Measurements from ENCODE around the gene SAA2. TPM values are rescaled to one million over a fixed set of nuclear protein-coding genes. Genes with fewer than 3 reads are reported as not detected.

Gene SAA2
- total RNA-seq = not detected

GRCh38 chr11:18248561-18248960 is at the start of gene SAA2:
Gene SAA2 (minus strand): TSS chr11:18248668. CDS start chr11:18248011, 657 bp downstream.

GRCh38 chr11:18265949-18266348 is 17.5 kb upstream of the SAA2 start, which contains the start of gene SAA1:
Gene SAA1 (plus strand): TSS chr11:18266264. CDS start chr11:18266888, 624 bp downstream.

GRCh38 chr11:18236664-18237356 is 11.7 kb downstream of the SAA2 start, which contains the start of gene SAA4:
Gene SAA4 (minus strand): TSS chr11:18236802. CDS start chr11:18235926, 876 bp downstream.

Small RNA genes lying within 50 kb of the gene (small RNA-seq; reads per million reads assigned to genes)
- gene RNA5SP333 (not detected), gene RNA5SP334 (not detected)

Other genes starting within 250 kb of the SAA2 start
- gene SERGEF, start 235.6 kb downstream of the SAA2 start, total RNA-seq = 60.0 TPM
- gene TPH1, start 202.4 kb downstream of the SAA2 start, total RNA-seq = 0.69 TPM
- 26.5 TPM for gene SAAL1, start 142.6 kb downstream of the SAA2 start, total RNA-seq
- not detected for gene MRGPRX3, start 116.1 kb downstream of the SAA2 start, total RNA-seq
- gene MRGPRX4, start 75.8 kb downstream of the SAA2 start, total RNA-seq = not detected
- gene SAA4, start 11.9 kb downstream of the SAA2 start, total RNA-seq = not detected
- gene SAA1, start 17.6 kb upstream of the SAA2 start, total RNA-seq = not detected
- 117 TPM for gene HPS5, start 73.5 kb upstream of the SAA2 start, total RNA-seq
- 63.4 TPM for gene GTF2H1, start 73.9 kb upstream of the SAA2 start, total RNA-seq
- 196 TPM for gene LDHA, start 145.9 kb upstream of the SAA2 start, total RNA-seq
- gene LDHC, start 163.7 kb upstream of the SAA2 start, total RNA-seq = not detected
- gene LDHAL6A, start 207.2 kb upstream of the SAA2 start, total RNA-seq = 0.46 TPM